EH (cell line): ENCODE data around the gene JAKMIP1.

Experiments
- DNase-seq: peaks from one replicate; pipeline ENCODE4 v3.0.0-alpha.2; 2015; ENCODE audit warnings: low read depth

The JAKMIP1 gene

DNA sequence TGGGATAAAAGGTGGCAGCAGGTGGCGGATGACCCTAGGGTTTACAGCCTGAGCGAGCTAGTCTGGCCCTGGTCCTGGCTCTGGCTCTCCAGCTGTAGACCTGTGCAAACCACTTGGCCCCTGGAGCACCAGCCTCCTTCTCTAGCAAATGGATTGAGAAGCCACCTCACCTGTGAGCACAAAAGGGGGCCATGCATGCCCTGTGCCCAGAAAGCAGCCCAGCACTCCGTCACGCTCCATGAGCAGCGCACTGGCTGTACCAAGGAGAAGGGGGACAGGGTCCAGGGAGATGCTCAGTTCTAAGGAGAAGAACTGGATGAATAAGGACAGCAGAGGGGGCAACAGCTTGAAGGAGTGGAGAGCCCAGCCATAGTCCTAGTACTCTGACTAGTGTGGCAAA lies 135.2 kb downstream of the JAKMIP1 start:
- DNase-seq = no peak

- no peak for DNase-seq
These were observed 136.0 kb downstream of the JAKMIP1 start for GRCh38 chr4:6064383-6064782.

DNA sequence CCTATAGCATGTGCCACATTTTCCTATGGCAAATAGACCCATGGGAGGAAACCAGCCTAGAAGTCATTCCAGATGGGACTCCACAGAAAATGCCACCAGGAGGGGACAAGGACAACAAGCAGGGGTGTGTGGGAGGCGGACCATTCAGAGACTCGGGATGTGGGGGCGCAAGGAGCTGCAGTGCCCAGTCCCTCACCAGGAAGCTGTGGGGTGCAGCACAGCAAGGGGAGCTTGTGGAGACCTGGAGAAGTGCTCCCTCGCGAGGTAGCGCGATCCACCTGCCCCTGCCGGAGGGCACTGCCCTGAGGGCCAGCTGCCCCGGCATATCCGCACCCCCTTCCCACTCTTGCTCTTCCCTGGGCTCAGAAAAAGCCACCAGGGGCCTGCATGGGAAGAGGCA lies 136.7 kb downstream of the JAKMIP1 start:
- no peak for DNase-seq

- no peak for DNase-seq
These were observed 138.2 kb downstream of the JAKMIP1 start for GRCh38 chr4:6062133-6062532.

- no peak for DNase-seq
These were observed 141.0 kb downstream of the JAKMIP1 start for GRCh38 chr4:6059375-6059805.

DNA sequence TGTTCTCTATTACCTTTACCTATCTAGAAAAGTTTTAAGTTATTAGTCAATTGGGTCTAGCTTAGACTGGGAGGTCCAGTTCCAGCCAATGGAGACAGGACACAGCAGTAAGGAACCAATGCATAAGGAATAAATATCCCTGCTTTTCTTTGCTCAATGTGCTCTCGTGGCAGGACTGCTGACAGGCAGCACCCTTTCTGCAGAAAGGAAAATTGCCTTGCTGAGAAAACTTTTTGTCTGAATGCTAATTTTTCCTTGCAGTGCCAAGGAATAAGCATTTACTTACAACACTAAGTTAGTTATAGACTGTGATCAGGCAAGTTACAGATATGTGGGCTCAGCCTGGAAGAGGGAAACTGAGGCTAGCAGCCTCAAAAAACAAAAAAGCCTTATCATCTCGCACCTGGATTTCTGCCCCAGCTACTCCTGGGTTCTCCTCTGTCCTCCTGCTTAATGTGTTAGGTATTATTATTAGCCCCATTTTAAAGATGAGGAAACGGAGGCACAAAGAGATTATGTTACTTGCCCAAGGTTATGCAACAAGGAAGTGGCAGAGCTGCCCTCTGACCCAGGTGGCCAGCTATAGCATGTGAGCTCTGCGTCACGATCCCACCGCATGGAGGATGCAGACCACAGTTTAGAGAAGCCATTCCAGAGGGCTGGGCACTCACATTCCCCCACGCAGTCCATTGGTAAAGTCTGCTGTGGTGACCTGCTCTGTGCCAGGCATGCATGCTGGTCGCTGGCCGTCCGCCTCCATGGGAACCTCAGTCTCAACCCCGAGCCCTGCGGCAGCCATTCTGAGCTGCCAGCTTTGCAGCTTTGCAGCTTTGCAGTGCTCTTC lies 141.6 kb downstream of the JAKMIP1 start:
- DNase-seq = no peak

GRCh38 chr4:6056976-6057766 lies 143.2 kb downstream of the JAKMIP1 start:
- DNase-seq = no peak

DNA sequence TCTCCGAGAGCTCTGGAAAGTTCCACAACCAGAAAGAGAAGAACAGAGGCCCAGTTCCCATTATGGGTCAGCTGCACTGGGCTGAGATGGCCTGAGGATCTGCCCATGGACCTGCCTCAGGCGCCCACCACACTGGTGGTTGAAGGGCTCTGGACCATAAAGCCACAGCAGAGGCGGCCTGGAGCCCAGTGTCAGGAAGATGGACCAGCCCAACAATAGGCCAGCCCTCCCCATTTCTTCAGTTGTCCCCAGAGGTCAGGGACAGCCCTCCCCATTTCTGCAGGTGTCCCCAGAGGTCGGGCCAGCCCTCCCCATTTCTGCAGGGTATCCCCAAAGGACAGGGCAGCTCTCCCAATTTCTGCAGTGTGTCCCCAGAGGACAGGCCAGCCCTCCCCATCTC lies 144.9 kb downstream of the JAKMIP1 start:
- no peak for DNase-seq

- DNase-seq = no peak
These were observed 145.3 kb downstream of the JAKMIP1 start for GRCh38 chr4:6055030-6055429.

DNA sequence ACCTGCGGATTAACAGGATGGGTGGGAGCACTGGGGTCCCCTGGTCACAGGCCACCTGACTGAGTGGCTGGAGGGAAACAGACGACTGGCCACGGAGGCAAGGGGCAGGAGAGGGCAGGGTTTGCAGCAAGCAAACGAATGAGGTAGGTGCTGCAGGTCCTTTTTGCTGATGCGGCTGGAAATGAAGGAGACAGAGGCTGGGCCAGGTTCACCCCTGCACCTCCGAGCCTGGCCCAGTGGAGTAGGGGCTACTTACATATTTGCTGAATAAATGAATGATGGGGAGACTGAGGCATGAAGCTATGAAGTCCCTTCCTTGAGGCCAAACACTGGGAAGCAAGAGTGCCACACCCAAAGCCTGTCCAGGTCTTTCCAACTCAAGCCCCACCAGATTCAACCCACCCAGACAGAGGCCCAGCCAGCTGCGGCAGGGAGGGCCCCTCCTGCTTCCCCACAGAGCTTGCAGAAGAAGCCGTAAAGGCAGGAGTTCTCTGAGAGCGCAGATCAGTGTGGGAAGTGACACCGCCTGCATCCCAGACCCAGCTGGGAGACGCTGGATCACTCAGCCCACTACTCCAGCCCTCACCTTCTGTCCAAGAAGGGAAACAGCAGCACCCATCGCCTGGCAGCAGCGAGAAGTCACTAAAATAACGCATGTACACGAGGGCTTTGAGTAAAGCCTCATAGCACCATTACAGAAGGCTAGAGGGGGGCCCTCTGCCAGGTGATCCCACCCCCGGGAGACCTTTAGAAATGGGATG lies 146.0 kb downstream of the JAKMIP1 start:
- no peak for DNase-seq

GRCh38 chr4:6052679-6053078 lies 147.7 kb downstream of the JAKMIP1 start:
- no peak for DNase-seq

GRCh38 chr4:6050551-6050950 lies 149.8 kb downstream of the JAKMIP1 start:
- no peak for DNase-seq

DNA sequence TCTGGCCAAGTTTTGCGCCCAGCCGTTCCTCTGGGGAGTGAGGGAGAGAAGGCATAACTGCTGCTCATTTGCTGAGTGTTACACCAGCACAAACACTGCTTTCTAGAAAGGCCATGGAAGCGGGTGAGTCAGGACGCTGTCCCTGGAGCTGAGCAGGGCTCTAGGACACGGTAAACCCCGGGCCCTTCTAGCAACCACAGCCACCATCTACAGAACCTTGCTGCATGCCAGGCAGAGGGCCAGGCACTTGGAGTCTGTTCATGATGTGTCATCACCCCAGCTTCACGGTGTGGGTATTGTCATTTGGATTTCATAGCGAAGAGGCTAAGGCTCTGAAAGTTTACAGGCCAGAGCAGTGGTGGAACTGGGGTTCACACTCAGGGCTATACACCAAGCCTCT lies 150.4 kb downstream of the JAKMIP1 start:
- DNase-seq = no peak

DNA sequence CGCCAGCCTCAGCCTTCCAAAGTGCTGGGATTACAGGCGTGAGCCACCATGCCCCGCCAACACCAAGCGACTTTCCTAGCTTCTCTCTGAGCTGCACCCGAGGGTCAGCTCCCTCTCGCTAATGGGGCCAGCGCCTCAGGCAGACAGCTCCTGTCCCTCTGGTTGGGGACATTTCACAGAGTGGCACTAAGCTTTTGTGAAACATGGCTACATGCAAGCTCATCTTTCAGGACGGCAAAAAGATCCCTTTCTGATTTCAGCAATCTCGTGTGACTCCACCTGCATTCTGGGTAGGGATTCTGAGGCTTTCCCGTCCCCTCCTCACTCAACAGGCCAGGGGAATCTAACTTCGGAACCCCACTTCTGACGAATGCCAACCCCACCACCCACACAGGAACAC lies 151.1 kb downstream of the JAKMIP1 start:
- DNase-seq = no peak

- no peak for DNase-seq
These were observed 151.8 kb downstream of the JAKMIP1 start for GRCh38 chr4:6048537-6048936.

DNA sequence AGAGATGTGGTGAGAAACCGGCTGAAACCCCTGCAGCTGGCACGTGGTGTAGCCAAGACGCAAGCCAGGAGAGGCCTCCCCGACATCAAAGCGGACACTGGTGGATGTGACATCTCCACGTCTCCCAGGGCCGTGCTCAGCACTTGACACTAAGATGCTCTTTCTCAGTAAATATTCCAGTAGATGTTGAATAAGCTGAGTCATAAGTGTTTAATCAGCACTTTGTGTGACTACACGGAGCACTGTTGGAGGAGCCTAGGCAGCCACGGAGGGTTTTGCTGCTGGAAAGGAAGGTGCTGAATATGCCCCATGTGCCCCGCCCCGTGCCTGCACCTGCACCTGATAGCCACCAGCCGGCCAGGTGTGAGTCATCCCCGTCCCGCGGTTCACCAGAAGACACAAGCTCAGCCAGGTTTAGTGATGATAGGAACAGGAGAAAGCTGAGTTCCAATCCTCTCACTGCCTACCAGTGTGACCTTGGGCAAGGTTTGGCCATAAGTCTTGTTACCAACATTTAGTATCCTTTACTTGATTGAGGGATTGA lies 153.1 kb downstream of the JAKMIP1 start:
- DNase-seq = no peak

GRCh38 chr4:6046526-6047129 lies 153.7 kb downstream of the JAKMIP1 start:
- no peak for DNase-seq

DNA sequence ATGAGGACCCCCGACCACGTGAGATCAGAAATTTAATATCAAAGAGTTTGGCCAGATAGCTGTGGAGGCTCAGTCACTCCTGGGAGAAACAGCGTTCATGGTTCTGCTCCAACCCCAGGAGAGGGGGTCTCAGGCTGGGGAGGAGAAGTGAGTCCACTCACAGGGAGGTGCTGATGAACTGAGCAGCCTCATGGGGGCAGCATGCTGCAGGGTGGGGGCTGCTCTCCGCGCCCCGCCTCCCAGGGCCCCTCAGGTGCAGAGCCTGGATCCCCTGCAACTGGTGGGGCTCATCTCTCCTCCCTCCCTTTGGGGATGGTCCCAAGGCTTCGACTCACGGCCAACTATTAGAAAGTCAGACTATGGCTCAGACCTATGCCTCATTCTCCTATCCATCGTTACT lies 155.5 kb downstream of the JAKMIP1 start:
- DNase-seq = no peak

- DNase-seq = no peak
These were observed 156.1 kb downstream of the JAKMIP1 start for GRCh38 chr4:6044276-6044675.

- DNase-seq = no peak
These were observed 156.5 kb downstream of the JAKMIP1 start for GRCh38 chr4:6043843-6044242.

DNA sequence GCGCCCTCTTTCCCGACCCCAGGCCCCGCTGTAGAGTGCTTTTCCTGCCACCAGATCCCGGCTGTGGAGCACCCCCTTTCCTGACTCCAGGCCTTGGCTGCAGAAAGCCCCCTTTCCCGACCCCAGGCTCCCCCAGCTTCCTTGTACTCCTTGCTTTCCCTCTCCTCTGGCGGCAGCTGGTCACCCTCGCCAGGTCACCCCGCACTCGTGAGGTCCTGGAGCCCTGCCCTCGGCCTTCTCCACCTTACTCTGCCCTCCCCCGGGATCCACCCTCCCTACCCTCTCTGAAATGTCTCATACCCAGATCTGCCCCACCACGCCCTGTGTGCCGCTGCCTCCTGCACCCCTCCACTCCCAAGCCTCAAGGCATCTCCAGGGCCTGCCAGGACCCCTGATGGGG lies 157.2 kb downstream of the JAKMIP1 start:
- no peak for DNase-seq
